HCT116 (cell line): ENCODE results near the gene SERPINA10. TPM values are rescaled to one million over a fixed set of nuclear protein-coding genes. Genes with fewer than 3 reads are reported as not detected.

Experiments
- ATAC-seq: fragments of 200-7000 bp; cut with Tn5 transposase; 2 replicates; pipeline ENCODE4 v1.9.1; 2020; ENCODE audit warnings: mild to moderate bottlenecking, moderate library complexity
- Bru-seq: library from RNA; stranded (reverse); fragments of 400-500 nt; gene quantifications from one replicate; lab custom pipeline; 2021; lab: Mats Ljungman, UMichigan
- BruChase-seq, 2 experiments: library from RNA; stranded (reverse); fragments of 400-500 nt; gene quantifications; one replicate each; lab custom pipeline; 2021; lab: Mats Ljungman, UMichigan
- BruUV-seq: library from RNA; stranded (reverse); fragments of 400-500 nt; replicated peaks from 2 replicates; lab custom pipeline; 2021; lab: Mats Ljungman, UMichigan
- CTCF ChIA-PET: fragments of 300-600 bp; sonication (Branson Sonifier 250); formaldehyde crosslinking; loops from one replicate; lab custom pipeline; 2021; ENCODE audit warnings: antibody characterized with exemption; lab: Charles Lee
- POLR2A ChIA-PET: fragments of 300-600, 350-600 bp; sonication (Branson Sonifier 250); formaldehyde crosslinking; loops from one replicate; lab custom pipeline; 2021; ENCODE audit warnings: antibody characterized with exemption; lab: Charles Lee
- RAD21 ChIA-PET, 2 experiments: fragments of 300-600 bp; sonication (Branson Sonifier 250); formaldehyde crosslinking; loops; one replicate each; lab custom pipeline; 2023; ENCODE audit warnings: low total read pairs in 2 of 2; ENCODE audit not compliant: uncharacterized antibody in 2 of 2, unreplicated experiment in 2 of 2, low non-redundant PET in 1 of 2; lab: Charles Lee
- DNase-seq: peaks from one replicate; pipeline ENCODE4 v3.0.0-alpha.2; 2010; ENCODE audit warnings: low read depth, low spot score
- H2AFZ ChIP-seq: fragments of 200-600 bp; shearing (Covaris generic), sonication (generic); 2 replicates; pipeline ENCODE4 v1.6.1; 2017; ENCODE audit warnings: low read depth, mixed run types, mixed read lengths, antibody characterized with exemption, low read length; ENCODE audit not compliant: poor library complexity, severe bottlenecking
- H3K27ac ChIP-seq: 2 replicates; pipeline ENCODE4 v1.5.1; 2012; ENCODE audit warnings: low read depth, low read length
- H3K27me3 ChIP-seq: fragments of 200-600 bp; sonication (generic); 2 replicates; pipeline ENCODE4 v1.6.1; 2016; ENCODE audit warnings: mixed run types, low read length, mixed read lengths; ENCODE audit not compliant: insufficient read depth
- H3K36me3 ChIP-seq, 2 experiments: fragments of 200-500 bp in 1 of 2; fragments of 200-600 bp in 1 of 2; sonication (Bioruptor generic) in 1 of 2; sonication (generic) in 1 of 2; 2 replicates each; pipeline versions ENCODE4 v1.5.1 to v1.6.1; 2014 to 2016; ENCODE audit warnings: low read length in 2 of 2, inconsistent platforms in 1 of 2, mixed read lengths in 1 of 2, mixed run types in 1 of 2; ENCODE audit not compliant: insufficient read depth in 2 of 2, control insufficient read depth in 1 of 2
- H3K4me1 ChIP-seq, 2 experiments: fragments of 200-600 bp in 1 of 2; sonication (generic) in 1 of 2; 2 replicates each; pipeline versions ENCODE4 v1.5.1 to v1.6.1; 2012 to 2017; ENCODE audit warnings: low read length in 2 of 2, inconsistent platforms in 1 of 2, mild to moderate bottlenecking in 1 of 2, mixed read lengths in 1 of 2, mixed run types in 1 of 2, moderate library complexity in 1 of 2; ENCODE audit not compliant: insufficient read depth in 2 of 2, control insufficient read depth in 1 of 2
- H3K4me2 ChIP-seq: fragments of 200-600 bp; sonication (generic); 2 replicates; pipeline ENCODE4 v1.6.1; 2017; ENCODE audit warnings: mixed run types, low read length, mixed read lengths
- H3K4me3 ChIP-seq, 2 experiments: fragments of 200-600 bp in 1 of 2; sonication (generic) in 1 of 2; replicated peaks in 1 of 2; 2 replicates each; pipeline ENCODE4 v1.5.1; 2011 to 2016; ENCODE audit warnings: low read length in 2 of 2, control low read depth in 1 of 2, low read depth in 1 of 2, mild to moderate bottlenecking in 1 of 2, mixed read lengths in 1 of 2, mixed run types in 1 of 2
- H3K79me2 ChIP-seq: fragments of 200-600 bp; sonication (generic); 2 replicates; pipeline ENCODE4 v1.6.1; 2017; ENCODE audit warnings: mild to moderate bottlenecking, mixed run types, low read length, moderate library complexity, mixed read lengths; ENCODE audit not compliant: insufficient read depth
- H3K9ac ChIP-seq: fragments of 200-600 bp; sonication (generic); 2 replicates; pipeline ENCODE4 v1.6.1; 2016; ENCODE audit warnings: low read length, mixed read lengths
- H3K9me2 ChIP-seq: fragments of 200-600 bp; sonication (generic), shearing (Covaris generic); 2 replicates; pipeline ENCODE4 v1.6.1; 2017; ENCODE audit warnings: mixed run types, mild to moderate bottlenecking, moderate library complexity; ENCODE audit not compliant: insufficient read depth
- H3K9me3 ChIP-seq, 2 experiments: fragments of 200-500 bp in 1 of 2; fragments of 200-600 bp in 1 of 2; sonication (Bioruptor generic) in 1 of 2; sonication (generic) in 1 of 2; 2 replicates each; pipeline ENCODE4 v1.6.1; 2014 to 2017; ENCODE audit warnings: low read length in 2 of 2, mixed read lengths in 2 of 2, inconsistent platforms in 1 of 2, low read depth in 1 of 2, mild to moderate bottlenecking in 1 of 2, mixed run types in 1 of 2, moderate library complexity in 1 of 2; ENCODE audit not compliant: control insufficient read depth in 1 of 2, insufficient read depth in 1 of 2
- H4K20me1 ChIP-seq: fragments of 200-600 bp; sonication (generic), shearing (Covaris generic); 2 replicates; pipeline ENCODE4 v1.6.1; 2017; ENCODE audit warnings: mixed run types, mild to moderate bottlenecking, moderate library complexity; ENCODE audit not compliant: insufficient read depth
- SIN3A ChIP-seq: IDR thresholded peaks from 2 replicates; pipeline ENCODE4 v1.6.1; 2012; ENCODE audit warnings: low read depth
- intact Hi-C: fragments of 100-400 bp; cut with micrococcal nuclease; formaldehyde crosslinking; loops from 2 replicates; pipeline ENCODE4 v1.10.0; 2022
- long read RNA-seq: library from polyadenylated mRNA; unstranded; transcript quantifications from one replicate; pipeline ENCODE4 v2.0.0, GENCODE V29; 2021; ENCODE audit not compliant: unreplicated experiment
- polyA plus RNA-seq: library from polyadenylated mRNA; unstranded; fragments of >200 nt; gene quantifications from 2 replicates; pipeline ENCODE4 v1.2.1, GENCODE V29; 2012; ENCODE audit warnings: missing spikeins
- total RNA-seq: library from RNA; stranded (reverse); gene quantifications from one replicate; pipeline ENCODE4 v1.2.1, GENCODE V29; 2021; ENCODE audit not compliant: unreplicated experiment
- TF ChIP-seq, protein P1 (sequence below): IDR thresholded peaks from 2 replicates; pipeline ENCODE4 v1.6.1; 2012; ENCODE audit warnings: low read depth

The SERPINA10 gene
- not detected for total RNA-seq
- polyA plus RNA-seq: 0.04 TPM in 1 of 2 replicates, not detected in the other
- not detected for Bru-seq, nascent RNA
- not detected for BruChase-seq, experiment 1, labeled RNA remaining after a 6-hour chase
- BruChase-seq, experiment 2, labeled RNA remaining after a 2-hour chase: not detected
- long read RNA-seq: 0 reads

- no peak within 1 kb of the TSS for H3K27ac ChIP-seq
- no peak for ATAC-seq
- no peaks in the 10 kb centered on the region for H3K36me3 ChIP-seq
- no peaks in the 10 kb centered on the region for H3K9me3 ChIP-seq
- RAD21 ChIA-PET: no interaction called here
- no peak for TF ChIP-seq SIN3A
- TF ChIP-seq, protein P1, sequence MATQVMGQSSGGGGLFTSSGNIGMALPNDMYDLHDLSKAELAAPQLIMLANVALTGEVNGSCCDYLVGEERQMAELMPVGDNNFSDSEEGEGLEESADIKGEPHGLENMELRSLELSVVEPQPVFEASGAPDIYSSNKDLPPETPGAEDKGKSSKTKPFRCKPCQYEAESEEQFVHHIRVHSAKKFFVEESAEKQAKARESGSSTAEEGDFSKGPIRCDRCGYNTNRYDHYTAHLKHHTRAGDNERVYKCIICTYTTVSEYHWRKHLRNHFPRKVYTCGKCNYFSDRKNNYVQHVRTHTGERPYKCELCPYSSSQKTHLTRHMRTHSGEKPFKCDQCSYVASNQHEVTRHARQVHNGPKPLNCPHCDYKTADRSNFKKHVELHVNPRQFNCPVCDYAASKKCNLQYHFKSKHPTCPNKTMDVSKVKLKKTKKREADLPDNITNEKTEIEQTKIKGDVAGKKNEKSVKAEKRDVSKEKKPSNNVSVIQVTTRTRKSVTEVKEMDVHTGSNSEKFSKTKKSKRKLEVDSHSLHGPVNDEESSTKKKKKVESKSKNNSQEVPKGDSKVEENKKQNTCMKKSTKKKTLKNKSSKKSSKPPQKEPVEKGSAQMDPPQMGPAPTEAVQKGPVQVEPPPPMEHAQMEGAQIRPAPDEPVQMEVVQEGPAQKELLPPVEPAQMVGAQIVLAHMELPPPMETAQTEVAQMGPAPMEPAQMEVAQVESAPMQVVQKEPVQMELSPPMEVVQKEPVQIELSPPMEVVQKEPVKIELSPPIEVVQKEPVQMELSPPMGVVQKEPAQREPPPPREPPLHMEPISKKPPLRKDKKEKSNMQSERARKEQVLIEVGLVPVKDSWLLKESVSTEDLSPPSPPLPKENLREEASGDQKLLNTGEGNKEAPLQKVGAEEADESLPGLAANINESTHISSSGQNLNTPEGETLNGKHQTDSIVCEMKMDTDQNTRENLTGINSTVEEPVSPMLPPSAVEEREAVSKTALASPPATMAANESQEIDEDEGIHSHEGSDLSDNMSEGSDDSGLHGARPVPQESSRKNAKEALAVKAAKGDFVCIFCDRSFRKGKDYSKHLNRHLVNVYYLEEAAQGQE: peak; percentile 31; the same call in 1 of the 2 replicates
- TF ChIP-seq, all 23 proteins: peak for 1
- DNase-seq: no peak
- no peaks in the 10 kb centered on the region for H3K9me2 ChIP-seq
- ChIA-PET CTCF (no interaction called here), POLR2A (no interaction called here)
- H4K20me1 ChIP-seq: no peaks in the 10 kb centered on the region
- no peak within 1 kb of the TSS for H3K9ac ChIP-seq
- no peaks in the 10 kb centered on the region for H3K27me3 ChIP-seq
- no peak within 1 kb of the TSS for H2AFZ ChIP-seq
- no TSS peak for BruUV-seq
- no peaks in the 10 kb centered on the region for H3K4me1 ChIP-seq
- no peak within 1 kb of the TSS for H3K4me2 ChIP-seq
- no peak within 1 kb of the TSS for H3K4me3 ChIP-seq
- intact Hi-C loops: no loop called here
- H3K79me2 ChIP-seq: no peaks in the 10 kb centered on the region
These were observed at the start of gene SERPINA10 for GRCh38 chr14:94292872-94293577. Gene SERPINA10, minus strand, starts transcription at chr14:94293268. Its CDS starts 2,675 bp downstream, at chr14:94290593.
